WI38 (cell line): ENCODE data around the gene ZDHHC8.

Experiments
- H3K4me3 ChIP-seq: 2 replicates; pipeline ENCODE4 v1.5.1; 2011; ENCODE audit warnings: low read depth, mild to moderate bottlenecking, control low read depth, low read length
- TF ChIP-seq, protein P1 (sequence below): IDR thresholded peaks from 2 replicates; pipeline ENCODE4 v1.5.1; 2012; ENCODE audit warnings: low read depth, mild to moderate bottlenecking, control low read depth, low read length

ZDHHC8 gene

DNA sequence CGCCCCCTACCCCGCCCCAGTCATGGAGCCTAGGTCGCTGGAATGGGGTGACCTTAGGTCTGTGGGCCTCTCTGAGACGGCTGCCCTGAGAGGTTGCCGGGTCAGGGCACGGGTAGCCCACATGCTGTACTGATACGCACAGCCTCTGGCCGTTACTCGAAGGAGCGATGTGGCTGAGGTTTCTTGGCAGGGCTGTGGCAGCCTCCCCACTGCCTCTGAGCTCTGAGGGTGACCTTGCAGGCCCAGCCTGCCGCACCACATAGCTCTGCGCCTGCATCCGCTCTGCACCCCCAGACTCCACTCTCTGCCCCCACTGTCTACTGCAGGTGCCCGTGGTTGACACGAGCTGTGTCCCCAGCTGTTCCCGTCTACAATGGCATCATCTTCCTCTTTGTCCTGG lies 7.3 kb downstream of the ZDHHC8 start:
- no peak overlapping the region for H3K4me3 ChIP-seq
- TF ChIP-seq, protein P1, sequence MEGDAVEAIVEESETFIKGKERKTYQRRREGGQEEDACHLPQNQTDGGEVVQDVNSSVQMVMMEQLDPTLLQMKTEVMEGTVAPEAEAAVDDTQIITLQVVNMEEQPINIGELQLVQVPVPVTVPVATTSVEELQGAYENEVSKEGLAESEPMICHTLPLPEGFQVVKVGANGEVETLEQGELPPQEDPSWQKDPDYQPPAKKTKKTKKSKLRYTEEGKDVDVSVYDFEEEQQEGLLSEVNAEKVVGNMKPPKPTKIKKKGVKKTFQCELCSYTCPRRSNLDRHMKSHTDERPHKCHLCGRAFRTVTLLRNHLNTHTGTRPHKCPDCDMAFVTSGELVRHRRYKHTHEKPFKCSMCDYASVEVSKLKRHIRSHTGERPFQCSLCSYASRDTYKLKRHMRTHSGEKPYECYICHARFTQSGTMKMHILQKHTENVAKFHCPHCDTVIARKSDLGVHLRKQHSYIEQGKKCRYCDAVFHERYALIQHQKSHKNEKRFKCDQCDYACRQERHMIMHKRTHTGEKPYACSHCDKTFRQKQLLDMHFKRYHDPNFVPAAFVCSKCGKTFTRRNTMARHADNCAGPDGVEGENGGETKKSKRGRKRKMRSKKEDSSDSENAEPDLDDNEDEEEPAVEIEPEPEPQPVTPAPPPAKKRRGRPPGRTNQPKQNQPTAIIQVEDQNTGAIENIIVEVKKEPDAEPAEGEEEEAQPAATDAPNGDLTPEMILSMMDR: no peak

DNA sequence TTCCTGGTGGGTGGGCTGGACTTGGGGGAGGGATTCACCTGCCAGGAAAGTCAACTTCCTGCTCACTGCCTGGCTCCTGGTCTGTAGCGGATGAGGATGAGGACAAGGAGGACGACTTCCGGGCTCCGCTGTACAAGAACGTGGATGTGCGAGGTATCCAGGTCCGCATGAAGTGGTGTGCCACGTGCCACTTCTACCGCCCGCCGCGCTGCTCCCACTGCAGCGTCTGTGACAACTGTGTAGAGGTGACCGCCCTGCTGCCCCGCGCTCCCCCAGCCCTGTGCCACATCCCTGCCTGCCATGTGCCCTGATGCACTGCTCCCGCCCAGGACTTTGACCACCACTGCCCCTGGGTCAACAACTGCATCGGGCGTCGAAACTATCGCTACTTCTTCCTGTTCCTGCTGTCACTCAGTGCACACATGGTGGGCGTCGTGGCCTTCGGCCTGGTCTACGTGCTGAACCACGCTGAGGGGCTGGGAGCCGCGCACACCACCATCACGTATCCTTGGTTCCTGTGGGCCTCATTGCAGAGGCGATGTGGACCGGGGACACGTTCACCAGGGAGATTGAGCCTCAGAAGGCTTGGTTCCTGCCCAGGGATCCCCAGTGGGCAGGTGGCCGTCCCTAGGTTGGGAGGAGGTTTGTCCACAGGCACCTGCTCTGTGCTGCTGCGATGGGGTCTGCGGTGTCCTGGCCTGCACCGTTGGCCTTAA lies 7.9 kb downstream of the ZDHHC8 start:
- TF ChIP-seq, protein P1: no peak

DNA sequence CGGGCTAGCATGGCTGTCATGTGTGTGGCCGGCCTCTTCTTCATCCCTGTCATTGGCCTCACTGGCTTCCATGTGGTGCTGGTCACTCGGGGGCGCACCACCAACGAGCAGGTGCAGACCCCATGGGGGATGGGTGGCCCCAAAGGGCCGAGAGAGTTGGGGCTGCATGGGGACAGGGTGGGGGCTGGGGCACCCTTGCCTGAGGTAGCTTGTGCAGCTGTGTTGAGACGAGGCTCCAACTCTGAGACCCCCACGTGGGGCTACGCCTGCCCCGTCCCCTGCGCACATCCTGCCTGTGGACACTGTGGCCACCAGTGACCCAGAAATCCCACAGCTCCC lies 8.5 kb downstream of the ZDHHC8 start:
- no peak overlapping the region for H3K4me3 ChIP-seq
- TF ChIP-seq, protein P1: no peak

More for the DNA sequence above, 7.9 kb downstream of the ZDHHC8 start:
- H3K4me3 ChIP-seq: no peak overlapping the region

GRCh38 chr22:20140521-20140964 lies 8.9 kb downstream of the ZDHHC8 start:
- TF ChIP-seq, protein P1: no peak
- no peak overlapping the region for H3K4me3 ChIP-seq

DNA sequence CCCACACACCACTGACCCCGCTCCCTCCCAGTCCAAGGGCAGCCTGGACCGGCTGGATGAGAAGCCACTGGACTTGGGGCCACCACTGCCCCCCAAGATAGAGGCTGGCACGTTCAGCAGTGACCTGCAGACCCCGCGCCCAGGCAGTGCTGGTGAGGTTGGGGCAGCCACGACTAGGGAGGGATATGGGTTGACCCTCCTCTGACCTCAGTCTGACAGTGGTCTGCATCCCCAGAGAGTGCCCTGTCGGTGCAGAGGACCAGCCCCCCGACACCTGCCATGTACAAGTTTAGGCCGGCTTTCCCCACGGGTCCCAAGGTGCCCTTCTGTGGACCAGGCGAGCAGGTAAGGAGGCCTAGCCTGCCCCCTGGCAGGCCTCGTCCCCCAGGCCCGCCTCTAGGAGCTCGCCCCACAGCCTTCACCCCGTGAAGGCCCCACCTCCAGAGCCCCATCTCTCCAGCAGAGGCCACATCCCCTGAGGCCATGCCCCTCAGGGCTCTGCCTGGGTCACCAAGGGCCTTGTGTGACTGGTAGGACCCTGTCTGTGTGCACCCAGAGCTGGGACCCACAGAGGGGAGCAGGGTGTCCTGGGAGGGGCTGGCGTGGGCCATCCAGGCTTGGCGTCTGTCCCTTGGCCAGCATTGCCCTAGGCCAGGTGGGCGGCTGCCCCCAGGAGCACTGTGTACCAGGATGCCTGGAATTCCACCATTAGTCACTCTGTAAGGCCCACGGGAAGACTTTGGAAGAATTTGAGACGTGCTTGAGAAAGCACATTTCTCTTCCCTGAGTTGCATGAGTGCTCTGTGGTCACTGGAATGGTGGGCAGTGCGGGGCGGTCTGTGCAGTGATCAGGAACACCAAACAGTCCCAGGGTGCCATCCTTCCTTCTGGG lies 9.8 kb downstream of the ZDHHC8 start:
- TF ChIP-seq, protein P1: no peak
- H3K4me3 ChIP-seq: no peak overlapping the region

DNA sequence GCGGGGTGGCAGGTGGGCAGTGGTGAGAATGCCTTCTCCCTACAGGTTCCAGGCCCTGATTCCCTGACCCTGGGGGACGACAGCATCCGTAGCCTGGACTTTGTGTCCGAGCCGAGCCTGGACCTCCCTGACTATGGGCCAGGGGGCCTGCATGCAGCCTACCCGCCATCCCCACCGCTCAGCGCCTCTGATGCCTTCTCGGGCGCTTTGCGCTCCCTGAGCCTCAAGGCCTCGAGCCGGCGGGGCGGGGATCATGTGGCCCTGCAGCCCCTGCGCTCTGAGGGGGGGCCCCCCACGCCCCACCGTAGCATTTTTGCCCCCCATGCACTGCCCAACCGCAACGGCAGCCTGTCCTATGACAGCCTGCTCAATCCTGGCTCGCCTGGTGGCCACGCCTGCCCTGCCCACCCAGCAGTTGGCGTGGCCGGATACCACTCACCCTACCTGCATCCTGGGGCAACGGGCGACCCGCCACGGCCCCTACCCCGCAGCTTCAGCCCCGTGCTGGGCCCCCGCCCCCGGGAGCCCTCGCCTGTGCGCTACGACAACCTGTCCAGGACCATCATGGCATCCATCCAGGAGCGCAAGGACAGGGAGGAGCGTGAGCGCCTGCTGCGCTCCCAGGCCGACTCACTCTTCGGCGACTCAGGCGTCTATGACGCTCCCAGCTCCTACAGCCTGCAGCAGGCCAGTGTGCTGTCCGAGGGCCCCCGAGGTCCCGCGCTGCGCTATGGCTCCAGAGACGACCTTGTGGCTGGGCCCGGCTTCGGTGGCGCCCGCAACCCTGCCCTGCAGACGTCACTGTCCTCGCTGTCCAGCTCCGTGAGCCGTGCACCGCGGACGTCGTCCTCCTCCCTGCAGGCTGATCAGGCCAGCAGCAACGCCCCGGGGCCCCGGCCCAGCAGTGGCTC lies 11.4 kb downstream of the ZDHHC8 start:
- H3K4me3 ChIP-seq: no peak overlapping the region
- TF ChIP-seq, protein P1: no peak
